NCI-H1417 treated with DMSO at 0.1 percent for 48 hours (cell line): ENCODE results near the gene TMEM132D.

ENCODE experiments used
- DNase-seq: peaks from one replicate; lab custom pipeline; 2025; lab: John Stamatoyannopoulos, UW

TMEM132D gene

GRCh38 chr12:129534966-129535750, 368.7 kb downstream of the TMEM132D start:
- DNase-seq = no peak

DNA sequence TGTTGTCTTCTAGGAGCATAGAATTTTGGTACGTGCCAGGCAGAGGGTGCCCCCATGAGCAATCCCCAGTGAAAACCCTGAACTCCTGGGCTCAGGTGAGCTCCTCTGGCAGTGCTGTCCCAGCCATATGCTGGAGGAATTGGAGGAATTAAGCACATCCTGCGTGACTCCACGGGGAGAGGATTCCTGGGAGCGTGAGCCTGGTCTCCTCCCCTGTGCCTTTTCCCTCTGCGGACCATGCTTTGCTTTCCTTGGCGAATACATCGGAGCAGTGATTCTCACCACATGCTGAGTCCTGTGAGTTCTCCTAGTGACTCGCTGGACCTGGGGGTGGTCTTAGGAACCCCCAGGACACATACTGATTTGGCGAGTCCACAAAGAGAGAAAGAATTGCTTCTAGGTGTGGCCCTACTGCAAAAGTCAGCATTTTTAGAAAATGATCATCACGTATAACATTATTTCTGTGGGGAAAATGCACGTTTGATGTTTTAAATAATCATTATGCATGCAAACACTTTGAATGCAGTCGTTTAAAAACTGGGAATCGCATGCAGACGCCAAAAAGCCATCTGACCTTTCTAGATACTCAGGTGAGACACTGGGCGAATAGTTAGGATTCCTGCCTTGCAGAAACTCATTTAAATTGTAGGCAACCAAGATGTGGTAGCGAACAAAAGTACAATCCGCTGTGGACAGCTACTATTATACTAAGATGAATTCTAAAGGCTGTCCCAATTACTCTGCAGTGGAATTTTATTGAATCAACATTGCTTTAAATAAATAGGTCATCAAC, 370.9 kb downstream of the TMEM132D start:
- DNase-seq = no peak

GRCh38 chr12:129532082-129532481, 371.7 kb downstream of the TMEM132D start:
- no peak for DNase-seq

- no peak for DNase-seq
Observed at GRCh38 chr12:129530984-129531383, 372.8 kb downstream of the TMEM132D start.

GRCh38 chr12:129530517-129530916, 373.3 kb downstream of the TMEM132D start:
- DNase-seq = no peak

DNA sequence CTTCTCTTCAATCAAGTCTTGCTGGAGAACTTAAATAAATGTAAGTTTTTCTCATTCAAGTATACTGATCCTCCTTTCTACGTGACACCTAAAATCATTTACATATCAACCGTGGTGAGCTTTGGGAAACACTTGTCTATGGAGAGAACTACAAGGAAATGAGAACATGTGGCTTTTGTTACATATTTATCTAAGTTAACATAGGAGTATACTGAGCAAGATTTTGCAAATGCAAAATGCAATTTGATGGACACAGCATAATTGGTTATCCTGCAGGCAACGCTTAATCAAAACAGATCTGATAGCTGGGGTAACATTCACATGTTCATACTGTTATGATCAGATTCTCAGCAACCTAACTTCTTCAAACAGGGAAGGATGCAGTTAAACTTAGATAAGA, 376.3 kb downstream of the TMEM132D start:
- DNase-seq = no peak

GRCh38 chr12:129523621-129524020, 380.2 kb downstream of the TMEM132D start:
- DNase-seq = no peak

DNA sequence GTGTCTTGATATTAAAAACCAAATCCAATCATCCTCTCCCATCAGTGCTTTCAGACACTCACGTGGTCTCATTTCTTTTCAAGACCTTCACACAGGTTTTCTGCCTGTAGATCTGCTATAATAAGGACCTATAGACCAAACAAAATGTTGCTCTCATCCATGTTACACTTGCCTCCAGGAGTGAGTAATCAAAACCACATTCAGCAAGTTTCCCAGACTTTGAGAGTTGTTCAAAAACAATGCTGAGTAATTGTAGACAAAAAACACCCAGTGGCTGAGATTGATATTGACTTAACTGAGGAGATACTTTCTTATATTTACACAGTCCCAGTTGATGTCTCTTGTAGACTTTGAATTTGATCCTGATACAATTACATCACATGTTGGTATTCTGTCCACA, 383.1 kb downstream of the TMEM132D start:
- no peak for DNase-seq

- DNase-seq = no peak
Observed at GRCh38 chr12:129503802-129504201, 400.0 kb downstream of the TMEM132D start.

DNA sequence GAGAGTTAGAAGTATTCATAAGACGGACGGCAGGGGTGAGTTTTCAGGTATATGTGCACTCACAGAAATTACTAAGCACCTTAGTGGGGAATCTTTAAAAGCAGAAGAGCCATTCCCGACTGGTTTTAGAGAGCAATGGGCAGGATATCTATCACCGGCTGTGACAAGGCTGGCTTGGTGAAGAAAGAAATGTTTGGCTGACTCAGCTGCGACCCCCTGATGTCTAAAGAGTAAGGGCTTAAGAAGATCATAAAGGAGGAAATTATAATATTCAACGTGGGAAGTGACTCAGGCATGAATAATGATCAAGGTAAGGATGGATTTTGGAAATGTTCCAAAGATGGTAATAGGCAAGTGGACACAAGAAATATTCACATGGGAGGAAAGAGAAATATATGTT, 407.6 kb downstream of the TMEM132D start:
- no peak for DNase-seq

DNA sequence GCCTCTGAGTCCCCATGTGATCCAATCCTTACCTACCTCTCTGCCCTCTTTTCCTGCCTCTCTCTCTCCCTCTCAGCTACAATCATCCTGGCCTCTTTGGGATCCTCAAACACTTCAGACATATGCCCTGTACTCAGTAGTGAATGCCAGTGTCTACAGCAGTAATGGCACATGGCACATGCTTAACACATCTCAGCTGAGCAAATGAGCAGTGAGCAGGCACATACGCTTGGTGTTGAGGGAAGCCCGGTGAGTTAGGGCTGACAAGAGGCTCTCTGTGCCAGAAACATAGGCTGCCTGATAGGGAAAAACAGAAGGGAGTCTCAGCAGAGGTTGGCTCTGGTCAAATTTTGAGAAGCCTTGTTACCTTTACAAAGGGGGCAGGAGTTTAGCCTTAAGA, 409.1 kb downstream of the TMEM132D start:
- DNase-seq = no peak

DNA sequence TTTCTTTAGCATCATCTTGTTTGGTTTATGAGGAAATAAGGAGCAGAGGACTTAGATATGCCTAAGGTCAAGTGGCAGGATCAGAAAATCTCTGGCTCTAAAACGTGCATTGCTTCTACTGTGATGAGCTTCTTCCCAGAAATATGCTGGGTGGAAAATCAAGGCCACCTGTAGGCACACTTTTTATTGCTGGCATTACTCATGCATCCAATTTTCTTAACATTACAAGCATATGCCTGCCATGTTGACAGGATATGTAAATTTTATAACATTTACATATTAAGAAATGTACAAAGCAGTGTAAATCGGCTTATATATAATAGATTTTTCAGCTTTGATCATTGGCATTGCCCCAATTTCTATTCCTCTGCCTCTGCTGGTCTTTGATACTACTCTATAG, 409.6 kb downstream of the TMEM132D start:
- DNase-seq = no peak

GRCh38 chr12:129489100-129489676, 414.6 kb downstream of the TMEM132D start:
- DNase-seq = no peak

GRCh38 chr12:129486931-129487330, 416.9 kb downstream of the TMEM132D start:
- no peak for DNase-seq

DNA sequence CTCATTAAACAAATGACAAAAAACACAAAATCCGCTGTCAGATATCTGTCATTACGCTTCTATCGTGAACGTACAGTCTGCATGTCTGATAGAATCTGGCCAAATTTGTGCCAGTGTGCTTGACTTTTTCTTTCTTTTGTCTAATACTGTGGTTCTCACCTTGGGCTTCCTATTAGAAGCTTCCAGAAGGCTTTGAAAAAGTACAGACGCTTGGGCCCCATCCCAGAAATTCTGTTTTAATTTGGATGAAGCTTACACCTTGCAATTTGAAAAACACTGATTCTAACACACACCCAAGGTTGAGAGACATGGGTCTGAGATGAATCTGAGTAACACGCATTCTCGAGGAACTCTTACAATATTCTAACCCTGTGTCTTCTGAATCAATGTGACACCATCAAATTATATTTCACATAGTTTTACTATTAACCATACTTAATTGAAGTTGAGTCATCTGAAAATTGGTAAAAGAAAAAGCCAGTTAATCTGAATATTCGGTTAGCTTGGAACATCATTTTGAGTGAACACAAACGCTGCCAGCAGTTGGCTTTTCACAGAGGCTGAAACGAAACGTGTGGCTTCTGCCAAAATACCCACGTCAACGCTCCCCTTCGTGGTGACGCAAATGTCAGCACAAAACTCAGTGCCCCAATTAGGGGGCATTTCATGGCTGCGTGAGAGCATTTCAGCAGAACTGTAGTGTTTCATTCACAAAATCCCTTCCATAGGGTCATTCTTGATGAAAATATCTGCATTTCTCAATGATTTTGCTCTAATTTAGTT, 420.5 kb downstream of the TMEM132D start:
- no peak for DNase-seq

DNA sequence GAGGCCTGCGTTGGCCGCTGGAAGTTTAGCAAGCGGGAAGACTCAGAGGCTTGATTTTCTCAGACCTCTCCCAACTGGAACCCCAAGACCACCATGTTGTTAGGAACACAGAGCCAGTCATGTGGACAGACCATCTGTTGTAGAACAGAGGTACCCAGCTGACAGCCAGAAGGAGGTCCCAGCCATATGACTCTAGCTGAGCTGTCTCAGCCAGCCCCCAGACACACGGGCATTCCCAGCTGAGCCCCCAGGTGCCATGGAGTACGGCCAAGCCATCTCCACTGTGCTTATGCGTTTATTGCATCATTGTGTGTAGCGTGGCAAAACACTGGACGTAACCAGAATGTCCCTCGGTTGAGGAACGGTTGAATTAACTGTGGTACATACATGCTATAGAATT, 421.9 kb downstream of the TMEM132D start:
- DNase-seq = no peak

- no peak for DNase-seq
Observed at GRCh38 chr12:129470196-129470595, 433.6 kb downstream of the TMEM132D start.

DNA sequence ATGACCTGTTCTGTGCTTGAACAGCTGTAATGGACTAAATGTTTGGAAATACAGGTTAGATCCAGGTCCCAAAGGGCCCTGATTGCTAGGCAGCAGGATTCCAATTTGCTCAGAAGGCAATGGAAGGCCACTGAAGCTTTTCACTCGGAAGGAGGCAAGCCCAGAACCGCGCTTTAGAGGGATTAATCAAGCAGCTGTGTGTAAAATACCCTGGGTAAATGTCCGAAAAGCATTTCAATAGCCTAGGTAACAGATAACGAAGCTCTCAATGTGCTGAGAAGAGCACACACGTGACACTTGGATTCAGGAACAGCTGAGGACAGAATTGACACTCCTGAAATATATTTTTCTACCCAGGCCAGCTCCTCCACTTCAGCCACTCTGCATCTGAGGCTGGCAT, 436.1 kb downstream of the TMEM132D start:
- DNase-seq = no peak

GRCh38 chr12:129467289-129467688, 436.5 kb downstream of the TMEM132D start:
- no peak for DNase-seq

- DNase-seq = no peak
Observed at GRCh38 chr12:129466499-129466898, 437.3 kb downstream of the TMEM132D start.

GRCh38 chr12:129459886-129460285, 443.9 kb downstream of the TMEM132D start:
- DNase-seq = no peak

- no peak for DNase-seq
Observed at GRCh38 chr12:129446696-129447095, 457.1 kb downstream of the TMEM132D start.
